PC-3 (cell line): ENCODE results near the gene IL17B. TPM values are rescaled to one million over a fixed set of nuclear protein-coding genes. Genes with fewer than 3 reads are reported as not detected.

Source experiments
- ATAC-seq: fragments of 200-7000 bp; cut with Tn5 transposase; 2 replicates; pipeline ENCODE4 v1.9.1; 2020; ENCODE audit warnings: mild to moderate bottlenecking, moderate library complexity
- BruUV-seq: library from RNA; stranded (reverse); fragments of 400-500 nt; replicated peaks from 2 replicates; lab custom pipeline; 2021; lab: Mats Ljungman, UMichigan
- CTCF ChIA-PET: fragments of 300-600 bp; sonication (Branson Sonifier 250); formaldehyde crosslinking; loops from one replicate; lab custom pipeline; 2022; ENCODE audit warnings: antibody characterized with exemption; lab: Charles Lee
- POLR2A ChIA-PET: fragments of 300-600 bp; sonication (Branson Sonifier 250); formaldehyde crosslinking; loops from one replicate; lab custom pipeline; 2022; ENCODE audit warnings: antibody characterized with exemption; ENCODE audit not compliant: unreplicated experiment; lab: Charles Lee
- DNase-seq: peaks from one replicate; pipeline ENCODE4 v3.0.0-alpha.2; 2015
- H2AFZ ChIP-seq: fragments of 300-600 bp; sonication (generic); 2 replicates; pipeline ENCODE4 v1.6.0; 2016; ENCODE audit warnings: antibody characterized with exemption, low read length
- H3F3A ChIP-seq: fragments of 300-600 bp; sonication (generic); one replicate; pipeline ENCODE4 v1.6.0; 2017; ENCODE audit warnings: antibody characterized with exemption, low read length, control low read depth, mild to moderate bottlenecking; ENCODE audit not compliant: unreplicated experiment
- H3K27ac ChIP-seq: fragments of 300-600 bp; sonication (generic); 2 replicates; pipeline ENCODE4 v1.5.1; 2016; ENCODE audit warnings: mild to moderate bottlenecking, low read length
- H3K27me3 ChIP-seq: fragments of 300-600 bp; sonication (generic); 2 replicates; pipeline ENCODE4 v1.6.1; 2016; ENCODE audit warnings: low read length, mixed read lengths
- H3K36me3 ChIP-seq: fragments of 300-600 bp; sonication (generic); 2 replicates; pipeline ENCODE4 v1.6.1; 2016; ENCODE audit warnings: low read depth, mixed run types, low read length, mixed read lengths
- H3K4me1 ChIP-seq: fragments of 300-600 bp; sonication (generic); 2 replicates; pipeline ENCODE4 v1.5.1; 2016; ENCODE audit warnings: low read length; ENCODE audit not compliant: insufficient read depth
- H3K4me2 ChIP-seq: fragments of 300-600 bp; sonication (generic); 2 replicates; pipeline ENCODE4 v1.6.0; 2016; ENCODE audit warnings: low read length
- H3K4me3 ChIP-seq: fragments of 300-600 bp; sonication (generic); 2 replicates; pipeline ENCODE4 v1.5.1; 2016; ENCODE audit warnings: mild to moderate bottlenecking, low read length, mixed read lengths
- H3K79me2 ChIP-seq: fragments of 300-600 bp; sonication (generic); 2 replicates; pipeline ENCODE4 v1.6.1; 2017; ENCODE audit warnings: low read length, mixed read lengths
- H3K9ac ChIP-seq: fragments of 300-600 bp; sonication (generic); 2 replicates; pipeline ENCODE4 v1.6.0; 2016; ENCODE audit warnings: mild to moderate bottlenecking, low read length
- H3K9me2 ChIP-seq: fragments of 300-600 bp; sonication (generic); replicated peaks from 2 replicates; pipeline ENCODE4 v1.6.1; 2016; ENCODE audit warnings: mixed run types, low read length, mixed read lengths
- H3K9me3 ChIP-seq: fragments of 300-600 bp; sonication (generic); 2 replicates; pipeline ENCODE4 v1.6.1; 2016; ENCODE audit warnings: low read length, mixed read lengths
- H4K20me1 ChIP-seq: fragments of 300-600 bp; sonication (generic); 2 replicates; pipeline ENCODE4 v1.6.1; 2016; ENCODE audit warnings: low read length, mixed read lengths
- CTCF ChIP-seq: fragments of 300-600 bp; sonication (generic); conservative IDR thresholded peaks from 2 replicates; pipeline ENCODE4 v1.5.1; 2017; ENCODE audit warnings: antibody characterized with exemption, low read depth, mild to moderate bottlenecking, low read length
- EZH2 ChIP-seq: fragments of 300-600 bp; sonication (generic); IDR thresholded peaks from one replicate; pipeline ENCODE4 v1.6.1; 2017; ENCODE audit warnings: antibody characterized with exemption, mild to moderate bottlenecking, low read length; ENCODE audit not compliant: unreplicated experiment
- EZH2phosphoT487 ChIP-seq: fragments of 300-600 bp; sonication (generic); IDR thresholded peaks from 2 replicates; pipeline ENCODE4 v1.6.1; 2018; ENCODE audit warnings: mild to moderate bottlenecking, antibody characterized with exemption, low read length, borderline replicate concordance
- intact Hi-C: fragments of 100-400 bp; cut with micrococcal nuclease; formaldehyde crosslinking; loops from 2 replicates; pipeline ENCODE4 v1.9.0; 2023
- total RNA-seq: library from RNA; depleted of rRNA; stranded (reverse); fragments of >200 nt; gene quantifications from 2 replicates; pipeline ENCODE4 v1.2.3, GENCODE V29; 2014

IL17B gene
- total RNA-seq, 1 experiment from 2014 or later = not detected

GRCh38 chr5:149417711-149418368 is 38.7 kb upstream of the IL17B start:
- no peaks in the 10 kb centered on the region for H3K36me3 ChIP-seq
- no TSS peak for BruUV-seq
- intact Hi-C loops = no loop called here
- no peaks in the 10 kb centered on the region for H4K20me1 ChIP-seq
- H3K79me2 ChIP-seq = no peaks in the 10 kb centered on the region
- no peaks in the 10 kb centered on the region for H3K4me1 ChIP-seq
- DNase-seq (no peak), ATAC-seq (no peak)
- H3K4me3 ChIP-seq = no peak overlapping the region
- no peaks in the 10 kb centered on the region for H3F3A ChIP-seq
- no peaks in the 10 kb centered on the region for H3K9me3 ChIP-seq
- no peak overlapping the region for H2AFZ ChIP-seq
- TF ChIP-seq EZH2 = no peak
- TF ChIP-seq EZH2phosphoT487 = no peak
- TF ChIP-seq CTCF = no peak
- no peaks in the 10 kb centered on the region for H3K9me2 ChIP-seq
- H3K4me2 ChIP-seq = no peak overlapping the region
- no peak overlapping the region for H3K27ac ChIP-seq
- H3K9ac ChIP-seq = no peak overlapping the region
- no peaks in the 10 kb centered on the region for H3K27me3 ChIP-seq
- POLR2A ChIA-PET = no interaction called here
- CTCF ChIA-PET = no interaction called here

GRCh38 chr5:149416987-149417710 is 38.1 kb upstream of the IL17B start:
- H3K4me2 ChIP-seq = no peak overlapping the region
- H3K27me3 ChIP-seq = no peaks in the 10 kb centered on the region
- H4K20me1 ChIP-seq = no peaks in the 10 kb centered on the region
- no peak overlapping the region for H3K9ac ChIP-seq
- no peaks in the 10 kb centered on the region for H3K9me2 ChIP-seq
- no peak for TF ChIP-seq EZH2phosphoT487
- no peak for TF ChIP-seq CTCF
- TF ChIP-seq EZH2 = no peak
- CTCF ChIA-PET = no interaction called here
- POLR2A ChIA-PET = no interaction called here
- intact Hi-C loops = no loop called here
- no peaks in the 10 kb centered on the region for H3K79me2 ChIP-seq
- no peaks in the 10 kb centered on the region for H3K4me1 ChIP-seq
- DNase-seq (no peak), ATAC-seq (no peak)
- H3K36me3 ChIP-seq = no peaks in the 10 kb centered on the region
- no peak overlapping the region for H3K27ac ChIP-seq
- no peak overlapping the region for H2AFZ ChIP-seq
- H3K9me3 ChIP-seq = no peaks in the 10 kb centered on the region
- no TSS peak for BruUV-seq
- no peak overlapping the region for H3K4me3 ChIP-seq
- H3F3A ChIP-seq = no peaks in the 10 kb centered on the region
